HCT116 (cell line): ENCODE measurements around the gene CDK16. TPM values are rescaled to one million over a fixed set of nuclear protein-coding genes. Genes with fewer than 3 reads are reported as not detected.
A peak's percentile ranks its signal among the peaks of the same experiment; 100 is the strongest.

Source experiments
- ATAC-seq: fragments of 200-7000 bp; cut with Tn5 transposase; 2 replicates; pipeline ENCODE4 v1.9.1; 2020; ENCODE audit warnings: mild to moderate bottlenecking, moderate library complexity
- BruUV-seq: library from RNA; stranded (reverse); fragments of 400-500 nt; replicated peaks from 2 replicates; lab custom pipeline; 2021; lab: Mats Ljungman, UMichigan
- CTCF ChIA-PET: fragments of 300-600 bp; sonication (Branson Sonifier 250); formaldehyde crosslinking; loops from one replicate; lab custom pipeline; 2021; ENCODE audit warnings: antibody characterized with exemption; lab: Charles Lee
- POLR2A ChIA-PET: fragments of 300-600, 350-600 bp; sonication (Branson Sonifier 250); formaldehyde crosslinking; loops from one replicate; lab custom pipeline; 2021; ENCODE audit warnings: antibody characterized with exemption; lab: Charles Lee
- RAD21 ChIA-PET, 2 experiments: fragments of 300-600 bp; sonication (Branson Sonifier 250); formaldehyde crosslinking; loops; one replicate each; lab custom pipeline; 2023; ENCODE audit warnings: low total read pairs in 2 of 2; ENCODE audit not compliant: uncharacterized antibody in 2 of 2, unreplicated experiment in 2 of 2, low non-redundant PET in 1 of 2; lab: Charles Lee
- DNase-seq: peaks from one replicate; pipeline ENCODE4 v3.0.0-alpha.2; 2010; ENCODE audit warnings: low read depth, low spot score
- H2AFZ ChIP-seq: fragments of 200-600 bp; shearing (Covaris generic), sonication (generic); 2 replicates; pipeline ENCODE4 v1.6.1; 2017; ENCODE audit warnings: low read depth, mixed run types, mixed read lengths, antibody characterized with exemption, low read length; ENCODE audit not compliant: poor library complexity, severe bottlenecking
- H3K27ac ChIP-seq: 2 replicates; pipeline ENCODE4 v1.5.1; 2012; ENCODE audit warnings: low read depth, low read length
- H3K27me3 ChIP-seq: fragments of 200-600 bp; sonication (generic); 2 replicates; pipeline ENCODE4 v1.6.1; 2016; ENCODE audit warnings: mixed run types, low read length, mixed read lengths; ENCODE audit not compliant: insufficient read depth
- H3K36me3 ChIP-seq, 2 experiments: fragments of 200-500 bp in 1 of 2; fragments of 200-600 bp in 1 of 2; sonication (Bioruptor generic) in 1 of 2; sonication (generic) in 1 of 2; 2 replicates each; pipeline versions ENCODE4 v1.5.1 to v1.6.1; 2014 to 2016; ENCODE audit warnings: low read length in 2 of 2, inconsistent platforms in 1 of 2, mixed read lengths in 1 of 2, mixed run types in 1 of 2; ENCODE audit not compliant: insufficient read depth in 2 of 2, control insufficient read depth in 1 of 2
- H3K4me1 ChIP-seq, 2 experiments: fragments of 200-600 bp in 1 of 2; sonication (generic) in 1 of 2; 2 replicates each; pipeline versions ENCODE4 v1.5.1 to v1.6.1; 2012 to 2017; ENCODE audit warnings: low read length in 2 of 2, inconsistent platforms in 1 of 2, mild to moderate bottlenecking in 1 of 2, mixed read lengths in 1 of 2, mixed run types in 1 of 2, moderate library complexity in 1 of 2; ENCODE audit not compliant: insufficient read depth in 2 of 2, control insufficient read depth in 1 of 2
- H3K4me2 ChIP-seq: fragments of 200-600 bp; sonication (generic); 2 replicates; pipeline ENCODE4 v1.6.1; 2017; ENCODE audit warnings: mixed run types, low read length, mixed read lengths
- H3K4me3 ChIP-seq, 2 experiments: fragments of 200-600 bp in 1 of 2; sonication (generic) in 1 of 2; replicated peaks in 1 of 2; 2 replicates each; pipeline ENCODE4 v1.5.1; 2011 to 2016; ENCODE audit warnings: low read length in 2 of 2, control low read depth in 1 of 2, low read depth in 1 of 2, mild to moderate bottlenecking in 1 of 2, mixed read lengths in 1 of 2, mixed run types in 1 of 2
- H3K79me2 ChIP-seq: fragments of 200-600 bp; sonication (generic); 2 replicates; pipeline ENCODE4 v1.6.1; 2017; ENCODE audit warnings: mild to moderate bottlenecking, mixed run types, low read length, moderate library complexity, mixed read lengths; ENCODE audit not compliant: insufficient read depth
- H3K9ac ChIP-seq: fragments of 200-600 bp; sonication (generic); 2 replicates; pipeline ENCODE4 v1.6.1; 2016; ENCODE audit warnings: low read length, mixed read lengths
- H3K9me2 ChIP-seq: fragments of 200-600 bp; sonication (generic), shearing (Covaris generic); 2 replicates; pipeline ENCODE4 v1.6.1; 2017; ENCODE audit warnings: mixed run types, mild to moderate bottlenecking, moderate library complexity; ENCODE audit not compliant: insufficient read depth
- H3K9me3 ChIP-seq, 2 experiments: fragments of 200-500 bp in 1 of 2; fragments of 200-600 bp in 1 of 2; sonication (Bioruptor generic) in 1 of 2; sonication (generic) in 1 of 2; 2 replicates each; pipeline ENCODE4 v1.6.1; 2014 to 2017; ENCODE audit warnings: low read length in 2 of 2, mixed read lengths in 2 of 2, inconsistent platforms in 1 of 2, low read depth in 1 of 2, mild to moderate bottlenecking in 1 of 2, mixed run types in 1 of 2, moderate library complexity in 1 of 2; ENCODE audit not compliant: control insufficient read depth in 1 of 2, insufficient read depth in 1 of 2
- H4K20me1 ChIP-seq: fragments of 200-600 bp; sonication (generic), shearing (Covaris generic); 2 replicates; pipeline ENCODE4 v1.6.1; 2017; ENCODE audit warnings: mixed run types, mild to moderate bottlenecking, moderate library complexity; ENCODE audit not compliant: insufficient read depth
- CBX3 ChIP-seq: IDR thresholded peaks from 2 replicates; pipeline ENCODE4 v1.6.1; 2012; ENCODE audit warnings: low read depth
- ELF1 ChIP-seq: IDR thresholded peaks from 2 replicates; pipeline ENCODE4 v1.6.1; 2012; ENCODE audit warnings: low read depth, borderline replicate concordance
- RAD21 ChIP-seq: IDR thresholded peaks from 2 replicates; pipeline ENCODE4 v1.6.1; 2012; ENCODE audit warnings: low read depth, mild to moderate bottlenecking
- SRF ChIP-seq: IDR thresholded peaks from 2 replicates; pipeline ENCODE4 v1.6.1; 2012; ENCODE audit warnings: low read depth
- TCF7L2 ChIP-seq: IDR thresholded peaks from 2 replicates; pipeline ENCODE4 v1.7.0; 2011; ENCODE audit warnings: borderline replicate concordance, inconsistent platforms; ENCODE audit not compliant: insufficient read depth, insufficient read length; ENCODE audit errors: extremely low read depth
- ZBTB33 ChIP-seq: IDR thresholded peaks from 2 replicates; pipeline ENCODE4 v1.6.1; 2011; ENCODE audit warnings: mild to moderate bottlenecking, low read length, moderate library complexity; ENCODE audit not compliant: insufficient replicate concordance; ENCODE audit errors: extremely low read depth
- ZFX ChIP-seq: fragments of 450-650 bp; IDR thresholded peaks from 2 replicates; pipeline ENCODE4 v1.6.1; 2017
- intact Hi-C: fragments of 100-400 bp; cut with micrococcal nuclease; formaldehyde crosslinking; loops from 2 replicates; pipeline ENCODE4 v1.10.0; 2022
- total RNA-seq: library from RNA; stranded (reverse); gene quantifications from one replicate; pipeline ENCODE4 v1.2.1, GENCODE V29; 2021; ENCODE audit not compliant: unreplicated experiment

CDK16 gene
- total RNA-seq, 1 experiment from 2014 or later = 131 TPM

- Histone ChIP-seq H3K4me1 (peaks cover 6 to 18% of the 10 kb centered on the region in 2 experiments; a peak in 3 of 4 replicates), H3K27me3 (no peaks in the 10 kb centered on the region), H3K9ac (no peak overlapping the region), H3K9me3 (no peaks in the 10 kb centered on the region), H3K36me3 (peaks cover 15 to 22% of the 10 kb centered on the region in 2 experiments; a peak in 3 of 4 replicates), H3K27ac (peak overlapping the region; percentile 3; the same call in 1 of the 2 replicates), H3K9me2 (no peaks in the 10 kb centered on the region), H3K4me3 (no peak overlapping the region), H3K4me2 (no peak overlapping the region), H4K20me1 (no peaks in the 10 kb centered on the region), H2AFZ (no peak overlapping the region), H3K79me2 (peaks cover 18% of the 10 kb centered on the region)
- DNase-seq (no peak), ATAC-seq (no peak)
- RAD21 ChIA-PET = no interaction called here
- CTCF ChIA-PET = no interaction called here
- POLR2A ChIA-PET = no interaction called here
- BruUV-seq = no TSS peak
- TF ChIP-seq ZBTB33 = no peak
- TF ChIP-seq ZFX = no peak
- no peak for TF ChIP-seq RAD21
- no peak for TF ChIP-seq ELF1
- no peak for TF ChIP-seq SRF
- no peak for TF ChIP-seq TCF7L2
- TF ChIP-seq CBX3 = no peak
- intact Hi-C loops = loop anchor here (5.0 kb wide), 1 partner anchor 97 kb away; no protein-coding TSS in a partner anchor
Observed at GRCh38 chrX:47215291-47215900, 3.1 kb upstream of the CDK16 start.
